Activated naive CD8-positive, alpha-beta T cell treated with anti-CD3 and anti-CD28 coated beads, Interleukin-2, amount 50 U/mL, for 24 hours (primary cell): ENCODE data around the gene TFDP1.
A peak's percentile ranks its signal among the peaks of the same experiment; 100 is the strongest.
"Not testable (repeated sequence)": the region's sequence is repeated elsewhere in the genome, so short reads cannot be mapped to it uniquely, and the experiment has no call there.

Experiments
- ATAC-seq: fragments of 150-1000 bp; cut with Tn5 transposase; one replicate; pipeline ENCODE4 v1.10.0; 2021
- DNase-seq: peaks from one replicate; pipeline ENCODE4 v3.0.0; 2021
- H3K27ac Mint-ChIP-seq: one replicate; pipeline ENCODE4 v1.8.0; 2021; ENCODE audit warnings: mild to moderate bottlenecking, mixed read lengths
- H3K27me3 Mint-ChIP-seq: one replicate; pipeline ENCODE4 v1.8.0; 2021; ENCODE audit warnings: mixed read lengths
- H3K36me3 Mint-ChIP-seq: one replicate; pipeline ENCODE4 v1.8.0; 2021; ENCODE audit warnings: low read depth, mixed read lengths
- H3K4me1 Mint-ChIP-seq: one replicate; pipeline ENCODE4 v1.8.0; 2021; ENCODE audit warnings: mixed read lengths
- H3K4me3 Mint-ChIP-seq: one replicate; pipeline ENCODE4 v1.8.0; 2021; ENCODE audit warnings: mild to moderate bottlenecking, moderate library complexity, mixed read lengths
- H3K9me3 Mint-ChIP-seq: one replicate; pipeline ENCODE4 v1.8.0; 2021; ENCODE audit warnings: mixed read lengths

TFDP1 gene

DNA sequence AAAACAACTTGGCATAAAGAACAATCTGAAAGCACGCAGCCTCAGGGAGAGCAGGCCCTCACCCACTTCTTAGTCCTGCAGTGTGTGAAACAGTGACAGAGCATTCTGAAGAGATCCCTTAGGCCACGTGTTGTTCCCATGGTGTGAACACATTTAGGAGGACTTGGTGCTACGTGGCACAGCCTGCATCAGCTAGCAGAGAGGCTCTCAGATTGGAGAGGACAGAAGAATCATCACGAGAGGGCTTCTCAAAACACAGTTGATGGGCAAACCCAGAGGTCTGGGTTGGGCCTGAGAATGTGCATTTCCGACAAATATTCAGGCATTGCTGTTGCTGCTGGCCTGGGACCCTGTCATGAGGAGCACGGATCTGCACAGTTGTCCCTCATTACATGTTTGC, 26.1 kb upstream of the TFDP1 start:
- H3K9me3 Mint-ChIP-seq, result no peaks in the 10 kb centered on the region
- peaks cover 2% of the 10 kb centered on the region for H3K4me1 Mint-ChIP-seq
- no peak overlapping the region for H3K4me3 Mint-ChIP-seq
- ATAC-seq, result no peak
- H3K36me3 Mint-ChIP-seq, result no peaks in the 10 kb centered on the region
- no peak overlapping the region for H3K27ac Mint-ChIP-seq
- no peaks in the 10 kb centered on the region for H3K27me3 Mint-ChIP-seq
- no peak for DNase-seq

DNA sequence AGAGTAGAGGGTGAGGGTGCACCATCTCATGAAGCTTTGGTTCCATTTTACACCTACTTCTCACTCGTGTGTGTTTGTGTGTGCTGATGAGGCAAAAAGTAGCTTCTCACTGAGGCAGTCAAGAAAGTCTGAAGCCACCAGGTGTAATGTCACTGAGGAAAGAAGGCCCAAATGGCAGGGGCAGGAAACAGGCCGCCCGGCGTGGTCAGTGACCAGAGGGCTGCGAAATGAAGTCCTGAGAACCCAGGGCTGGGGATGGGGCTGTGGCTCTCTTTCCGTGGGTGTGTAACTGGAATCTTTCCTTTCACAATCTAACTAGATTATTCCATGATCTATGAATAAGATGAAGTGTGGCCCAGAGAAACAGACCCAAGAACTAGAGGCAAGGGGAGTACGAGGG, 25.5 kb upstream of the TFDP1 start:
- ATAC-seq (no peak), DNase-seq (no peak)
- no peaks in the 10 kb centered on the region for H3K36me3 Mint-ChIP-seq
- H3K27ac Mint-ChIP-seq, result no peak overlapping the region
- H3K9me3 Mint-ChIP-seq, result no peaks in the 10 kb centered on the region
- peaks cover 2% of the 10 kb centered on the region for H3K4me1 Mint-ChIP-seq
- no peaks in the 10 kb centered on the region for H3K27me3 Mint-ChIP-seq
- no peak overlapping the region for H3K4me3 Mint-ChIP-seq

DNA sequence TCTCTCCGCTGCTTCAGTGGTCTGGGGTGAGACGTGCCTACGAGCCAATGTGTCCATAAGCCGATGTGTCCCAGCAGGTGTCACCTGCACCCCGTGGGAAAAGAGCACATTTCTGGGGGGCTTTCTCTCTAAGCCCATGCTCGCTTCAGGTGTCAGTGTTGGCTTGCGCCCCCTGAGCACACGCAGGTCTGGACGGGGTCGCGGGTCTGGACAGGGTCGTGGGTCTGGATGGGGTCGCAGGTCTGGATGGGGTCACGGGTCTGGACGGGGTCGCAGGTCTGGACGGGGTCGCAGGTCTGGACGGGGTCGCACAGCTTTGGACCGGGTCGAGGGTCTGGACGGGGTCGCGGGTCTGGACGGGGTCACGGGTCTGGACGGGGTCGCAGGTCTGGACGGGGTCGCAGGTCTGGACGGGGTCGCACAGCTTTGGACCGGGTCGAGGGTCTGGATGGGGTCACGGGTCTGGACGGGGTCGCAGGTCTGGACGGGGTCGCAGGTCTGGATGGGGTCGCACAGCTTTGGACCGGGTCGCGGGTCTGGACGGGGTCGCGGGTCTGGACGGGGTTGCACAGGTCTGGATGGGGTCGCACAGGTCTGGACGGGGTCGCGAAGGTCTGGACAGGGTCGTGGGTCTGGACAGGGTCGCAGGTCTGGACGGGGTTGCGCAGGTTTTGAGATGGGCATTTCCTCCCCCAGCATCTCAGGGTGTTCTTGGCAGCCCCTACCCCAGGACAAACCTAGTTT, 24.5 kb upstream of the TFDP1 start:
- Mint-ChIP-seq H3K27ac (no peak overlapping the region), H3K9me3 (no peaks in the 10 kb centered on the region), H3K27me3 (no peaks in the 10 kb centered on the region), H3K36me3 (no peaks in the 10 kb centered on the region), H3K4me1 (peaks cover 2% of the 10 kb centered on the region), H3K4me3 (no peak overlapping the region)
- ATAC-seq (no peak), DNase-seq (no peak)

DNA sequence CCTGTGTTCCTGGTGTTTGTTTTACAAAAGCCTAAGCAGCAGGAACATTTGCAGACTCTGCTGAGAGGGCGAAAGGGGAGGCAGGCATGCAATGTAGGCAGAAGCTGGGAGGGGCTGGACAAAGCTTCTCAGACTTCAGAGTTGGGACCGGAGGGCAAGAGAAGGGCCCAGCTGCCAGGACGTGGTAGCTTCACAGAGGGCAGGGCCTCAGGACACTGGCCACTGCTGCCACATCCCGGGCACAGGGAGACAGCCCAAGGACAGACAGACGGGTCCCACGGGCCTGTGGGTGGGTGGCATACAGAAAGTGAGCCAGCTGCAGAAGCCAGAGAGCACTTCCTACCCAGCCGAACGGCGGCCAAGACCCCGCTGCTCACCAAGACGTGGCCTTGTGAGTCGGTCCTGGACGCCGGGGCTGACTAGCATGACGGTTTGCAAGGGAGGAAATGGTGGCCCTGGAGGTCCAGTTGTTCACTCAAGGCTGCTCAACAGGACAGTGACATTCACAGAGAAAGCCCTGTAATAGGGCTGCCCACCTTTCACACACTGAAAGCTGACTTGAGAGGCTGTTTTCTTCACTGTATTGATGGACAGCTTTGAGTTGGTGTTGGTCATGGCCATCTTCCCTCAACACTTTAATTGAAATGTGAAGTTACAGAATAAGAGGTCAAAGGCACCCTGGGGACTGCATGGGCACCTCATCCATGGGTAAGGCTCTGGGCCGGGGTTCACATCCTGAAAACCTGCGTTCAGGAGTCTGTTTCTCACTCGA, 23.7 kb upstream of the TFDP1 start:
- no peaks in the 10 kb centered on the region for H3K9me3 Mint-ChIP-seq
- DNase-seq (no peak), ATAC-seq (no peak)
- peaks cover 2% of the 10 kb centered on the region for H3K4me1 Mint-ChIP-seq
- H3K27ac Mint-ChIP-seq, result no peak overlapping the region
- no peaks in the 10 kb centered on the region for H3K36me3 Mint-ChIP-seq
- H3K4me3 Mint-ChIP-seq, result no peak overlapping the region
- peaks cover 4% of the 10 kb centered on the region for H3K27me3 Mint-ChIP-seq

DNA sequence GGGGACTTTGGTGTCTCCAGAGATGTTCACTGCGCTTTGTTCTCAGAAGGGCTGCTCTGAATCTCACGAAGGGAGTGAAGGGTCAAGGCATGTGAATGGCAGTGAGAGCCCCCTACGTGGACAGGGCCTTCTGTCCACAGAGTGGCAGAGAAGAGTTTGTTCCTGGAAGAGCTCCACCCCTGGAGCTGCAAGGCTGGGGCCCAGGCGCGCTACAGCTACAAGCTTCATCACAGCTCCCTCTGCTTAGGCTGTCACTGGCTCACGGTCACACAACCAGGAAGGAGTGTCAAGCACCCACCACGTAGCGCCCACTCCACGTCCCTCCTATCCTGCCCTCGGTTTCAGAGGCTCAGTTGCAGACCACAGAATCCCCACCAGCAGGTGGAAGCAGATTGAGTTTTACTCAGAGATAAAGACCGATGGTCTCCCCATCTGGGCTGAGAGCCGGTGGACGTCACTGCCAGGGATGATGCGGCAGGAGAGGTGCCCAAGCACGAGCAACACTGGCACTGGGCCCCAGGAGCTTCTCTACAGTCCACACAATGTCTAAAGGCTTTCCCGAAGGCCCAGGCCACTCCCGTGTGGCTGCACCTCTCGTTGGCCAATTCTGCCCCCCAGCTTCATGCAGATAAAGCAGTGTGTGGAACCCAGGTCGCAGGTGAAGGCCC, 23.0 kb upstream of the TFDP1 start:
- DNase-seq (no peak), ATAC-seq (no peak)
- H3K4me3 Mint-ChIP-seq, result no peak overlapping the region
- no peak overlapping the region for H3K27ac Mint-ChIP-seq
- peaks cover 2% of the 10 kb centered on the region for H3K4me1 Mint-ChIP-seq
- peaks cover 5% of the 10 kb centered on the region for H3K27me3 Mint-ChIP-seq
- H3K9me3 Mint-ChIP-seq, result no peaks in the 10 kb centered on the region
- H3K36me3 Mint-ChIP-seq, result no peaks in the 10 kb centered on the region

DNA sequence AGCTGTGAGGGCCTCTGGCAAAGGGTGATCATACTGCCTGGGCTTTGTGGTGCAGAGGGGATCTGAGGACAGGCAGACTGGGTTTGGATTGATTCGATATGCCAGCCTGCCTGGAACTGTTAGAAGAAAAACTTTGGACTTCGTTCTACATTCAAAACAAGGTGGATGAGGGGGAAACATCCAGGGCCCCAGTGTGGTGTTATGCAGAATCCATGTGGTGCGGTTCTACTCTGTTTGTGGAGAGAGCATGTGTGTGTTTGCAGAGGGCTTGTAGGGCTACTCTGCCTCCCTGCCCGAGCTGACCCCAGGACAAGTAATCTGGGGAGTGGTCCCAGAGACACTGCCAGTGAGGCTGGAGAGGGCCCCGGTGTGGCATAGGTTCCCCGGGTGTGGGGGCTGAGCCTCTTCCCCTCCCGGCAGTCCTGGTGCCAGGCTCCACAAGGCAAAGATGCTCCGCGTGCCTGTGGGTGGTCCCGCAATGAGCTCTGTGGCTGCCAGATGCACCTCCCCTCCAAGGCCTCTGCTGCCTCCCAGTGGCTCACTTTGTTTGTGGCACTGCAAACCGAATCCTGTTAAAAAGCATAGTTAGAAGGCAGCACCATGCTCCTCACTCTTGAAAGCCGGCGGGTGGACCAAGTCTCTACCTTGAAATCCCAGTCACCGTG, 22.3 kb upstream of the TFDP1 start:
- Mint-ChIP-seq H3K27ac (no peak overlapping the region), H3K9me3 (no peaks in the 10 kb centered on the region), H3K4me3 (no peak overlapping the region), H3K4me1 (peaks cover 2% of the 10 kb centered on the region), H3K36me3 (no peaks in the 10 kb centered on the region), H3K27me3 (peaks cover 9% of the 10 kb centered on the region)
- DNase-seq (peak; percentile 61), ATAC-seq (peak; percentile 83)

DNA sequence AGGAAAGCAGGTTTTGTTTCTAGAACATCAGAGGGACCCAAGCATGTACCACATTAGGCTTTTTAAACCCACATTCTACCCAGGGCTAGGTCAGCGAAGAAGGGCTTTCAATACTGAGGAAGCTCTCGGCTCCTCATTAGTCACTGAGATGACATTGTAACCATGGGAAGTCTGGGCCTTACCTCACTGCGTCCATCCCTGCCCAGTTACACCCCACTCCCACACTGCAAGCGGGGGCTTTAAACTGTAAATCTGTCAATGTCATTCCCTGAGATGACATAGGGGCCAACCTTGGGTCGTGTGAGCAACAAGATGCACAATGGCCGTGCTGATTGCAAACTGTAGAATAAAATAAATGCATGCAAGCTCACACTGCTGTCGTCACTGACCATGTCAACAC, 21.7 kb upstream of the TFDP1 start:
- no peak overlapping the region for H3K27ac Mint-ChIP-seq
- no peak for ATAC-seq

DNA sequence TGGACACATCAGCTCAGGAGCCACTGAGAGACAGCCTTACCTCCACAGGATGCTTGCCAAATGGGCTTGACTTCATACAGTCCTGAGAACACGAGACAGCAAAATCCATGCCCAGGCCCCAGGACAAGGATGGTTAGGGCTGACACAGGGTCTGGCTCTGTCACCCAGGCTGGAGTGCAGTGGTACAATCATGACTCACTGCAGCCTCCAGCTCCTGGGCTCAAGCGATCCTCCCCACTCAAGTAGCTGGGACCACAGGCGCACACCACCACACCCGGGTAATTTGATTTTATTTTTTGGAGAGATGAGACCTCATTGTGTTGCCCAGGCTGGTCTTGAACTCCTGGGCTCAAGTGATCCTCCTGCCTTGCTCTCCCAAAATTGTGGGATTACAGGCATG, 21.0 kb upstream of the TFDP1 start:
- DNase-seq, H3K4me3 Mint-ChIP-seq, H3K9me3 Mint-ChIP-seq, H3K4me1 Mint-ChIP-seq, H3K27me3 Mint-ChIP-seq, H3K36me3 Mint-ChIP-seq, ATAC-seq, H3K27ac Mint-ChIP-seq: not testable (repeated sequence)

More for the DNA sequence above, 21.7 kb upstream of the TFDP1 start:
- Mint-ChIP-seq H3K27me3 (peaks cover 9% of the 10 kb centered on the region), H3K36me3 (no peaks in the 10 kb centered on the region), H3K4me1 (peaks cover 2% of the 10 kb centered on the region), H3K9me3 (no peaks in the 10 kb centered on the region), H3K4me3 (no peak overlapping the region)
- no peak for DNase-seq

DNA sequence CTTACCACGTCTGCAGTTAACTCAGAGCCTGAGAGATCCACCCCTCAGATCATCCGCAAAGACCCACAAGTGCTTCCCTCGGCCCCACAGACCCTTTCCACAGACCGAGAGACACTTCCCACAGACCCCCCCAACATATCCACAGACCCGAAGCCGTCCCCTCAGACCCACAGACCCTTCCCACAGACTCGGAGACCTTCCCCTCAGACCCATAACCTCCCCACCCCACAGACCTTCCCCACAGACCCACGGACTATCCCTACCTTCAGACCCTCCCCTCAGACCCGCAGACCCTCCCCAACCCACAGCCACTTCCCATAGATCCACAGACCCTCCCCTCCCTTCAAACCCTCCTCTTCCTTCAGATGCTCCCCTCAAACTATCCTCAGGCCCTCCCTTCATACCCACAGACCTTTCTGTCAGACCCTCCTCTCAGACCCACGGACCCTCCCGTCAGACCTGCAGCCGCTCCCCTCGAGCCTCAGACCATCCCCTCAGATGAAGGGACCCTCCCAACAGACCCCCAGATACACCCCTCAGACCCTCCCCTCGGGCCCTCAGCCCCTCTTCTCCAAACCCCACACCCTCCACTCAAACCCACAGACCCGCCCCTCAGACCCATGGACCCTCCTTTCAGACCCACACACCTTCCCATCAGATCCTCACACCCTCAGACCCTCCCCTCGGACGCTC, 20.1 kb upstream of the TFDP1 start:
- no peak for ATAC-seq
- no peaks in the 10 kb centered on the region for H3K36me3 Mint-ChIP-seq
- H3K4me3 Mint-ChIP-seq, result no peak overlapping the region
- no peak overlapping the region for H3K27ac Mint-ChIP-seq
- DNase-seq, result no peak
- peaks cover 9% of the 10 kb centered on the region for H3K27me3 Mint-ChIP-seq
- peaks cover 2% of the 10 kb centered on the region for H3K4me1 Mint-ChIP-seq
- H3K9me3 Mint-ChIP-seq, result no peaks in the 10 kb centered on the region

DNA sequence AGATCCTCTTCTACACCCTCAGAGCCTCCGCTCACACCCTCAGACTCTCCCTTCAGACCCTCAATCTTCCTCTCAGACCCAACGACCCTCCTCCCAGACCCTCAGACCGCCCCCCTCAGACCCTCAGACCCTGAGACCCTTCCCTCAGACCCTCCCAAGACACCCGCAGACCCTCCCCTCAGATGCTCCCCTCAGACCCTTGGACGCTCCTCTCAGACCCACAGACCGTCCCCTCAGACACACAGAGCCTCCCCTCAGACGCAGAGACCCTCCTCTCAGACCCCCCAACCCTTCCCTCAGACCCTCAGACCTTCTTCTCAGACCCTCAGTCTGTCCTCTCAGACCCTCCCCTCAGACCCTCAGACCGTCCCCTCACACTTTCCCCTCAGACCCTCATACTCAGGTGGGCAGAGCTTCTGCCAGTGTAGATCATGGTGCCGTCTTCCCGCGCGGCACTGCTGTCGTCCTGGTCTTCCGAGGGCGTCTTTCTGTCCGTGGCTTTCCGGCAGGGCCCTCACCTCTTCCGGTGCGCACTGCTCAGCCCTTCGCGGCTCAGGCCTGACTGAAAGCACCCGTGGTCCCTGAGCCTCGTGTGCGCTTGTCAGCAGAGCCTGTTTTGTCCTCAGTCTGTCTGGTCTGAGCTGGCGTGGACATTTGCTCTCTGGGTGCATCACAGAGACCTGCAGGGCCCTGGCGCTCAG, 18.9 kb upstream of the TFDP1 start:
- Mint-ChIP-seq H3K4me3 (no peak overlapping the region), H3K27ac (no peak overlapping the region), H3K9me3 (no peaks in the 10 kb centered on the region), H3K4me1 (peaks cover 2% of the 10 kb centered on the region), H3K27me3 (peaks cover 11% of the 10 kb centered on the region), H3K36me3 (no peaks in the 10 kb centered on the region)
- DNase-seq, result no peak
- ATAC-seq, result no peak

DNA sequence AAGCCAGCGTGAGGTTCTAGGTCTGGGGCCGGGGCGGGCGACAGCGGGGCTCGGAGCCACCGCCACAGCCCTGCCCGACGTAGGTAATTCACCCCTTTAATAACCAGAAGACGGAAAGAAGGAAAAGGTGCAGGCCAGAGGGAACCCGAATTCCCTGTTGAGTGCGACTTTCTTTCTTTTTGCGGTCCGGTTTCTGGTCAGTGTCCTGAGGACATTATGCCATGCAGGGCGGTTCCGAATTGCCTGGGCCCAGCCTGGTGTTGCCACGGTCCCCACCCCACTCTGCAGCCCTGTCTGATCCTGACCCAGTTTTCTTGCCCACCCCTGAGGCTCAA, 18.4 kb upstream of the TFDP1 start:
- ATAC-seq (no peak), DNase-seq (no peak)
- Mint-ChIP-seq H3K36me3 (no peaks in the 10 kb centered on the region), H3K9me3 (no peaks in the 10 kb centered on the region), H3K4me1 (peaks cover 2% of the 10 kb centered on the region), H3K27ac (no peak overlapping the region), H3K27me3 (peaks cover 11% of the 10 kb centered on the region), H3K4me3 (no peak overlapping the region)

DNA sequence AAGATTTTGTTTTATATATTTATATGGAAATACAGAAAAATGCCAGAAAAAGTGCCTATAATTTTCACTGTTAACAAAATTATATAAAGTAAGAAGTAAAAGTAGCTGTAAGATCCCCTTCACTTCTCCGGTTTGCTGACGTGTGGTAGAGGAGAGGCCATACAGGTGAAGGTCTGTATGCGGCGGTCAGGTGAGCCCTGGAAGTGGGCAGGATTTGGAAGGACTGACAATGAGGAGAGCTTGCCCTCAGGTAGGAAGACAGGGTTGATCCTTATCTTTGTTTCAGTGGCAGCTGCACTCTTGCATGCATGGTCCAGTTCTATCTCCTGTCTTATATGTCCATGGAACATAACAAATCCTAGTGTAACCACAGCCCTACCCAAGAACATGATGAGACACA, 16.9 kb upstream of the TFDP1 start:
- no peak for DNase-seq
- ATAC-seq, result no peak
- Mint-ChIP-seq H3K27me3 (peaks cover 15% of the 10 kb centered on the region), H3K36me3 (no peaks in the 10 kb centered on the region), H3K9me3 (no peaks in the 10 kb centered on the region), H3K4me1 (no peaks in the 10 kb centered on the region), H3K4me3 (no peak overlapping the region), H3K27ac (no peak overlapping the region)

DNA sequence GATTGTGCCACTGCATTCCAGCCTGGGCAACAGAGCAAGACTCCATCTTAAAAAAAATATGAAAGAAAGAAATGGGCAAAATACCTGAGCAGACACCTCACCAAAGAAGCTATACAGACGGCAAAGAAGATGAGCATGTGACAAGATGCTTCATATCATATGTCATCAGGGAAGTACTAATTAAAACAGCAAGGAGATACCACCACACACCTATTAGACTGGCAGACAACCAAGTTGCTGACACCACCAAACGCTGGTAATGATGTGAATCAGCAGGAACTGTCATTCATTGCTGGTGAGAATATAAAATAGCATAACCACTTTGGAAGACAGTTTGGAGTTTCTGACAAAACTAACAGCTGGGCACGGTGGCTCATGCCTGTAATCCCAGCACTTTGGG, 11.5 kb upstream of the TFDP1 start:
- Mint-ChIP-seq H3K27ac (no peak overlapping the region), H3K27me3 (peaks cover 10% of the 10 kb centered on the region), H3K4me3 (no peak overlapping the region), H3K4me1 (no peaks in the 10 kb centered on the region), H3K9me3 (peaks cover 18% of the 10 kb centered on the region), H3K36me3 (no peaks in the 10 kb centered on the region)
- ATAC-seq (no peak), DNase-seq (no peak)

DNA sequence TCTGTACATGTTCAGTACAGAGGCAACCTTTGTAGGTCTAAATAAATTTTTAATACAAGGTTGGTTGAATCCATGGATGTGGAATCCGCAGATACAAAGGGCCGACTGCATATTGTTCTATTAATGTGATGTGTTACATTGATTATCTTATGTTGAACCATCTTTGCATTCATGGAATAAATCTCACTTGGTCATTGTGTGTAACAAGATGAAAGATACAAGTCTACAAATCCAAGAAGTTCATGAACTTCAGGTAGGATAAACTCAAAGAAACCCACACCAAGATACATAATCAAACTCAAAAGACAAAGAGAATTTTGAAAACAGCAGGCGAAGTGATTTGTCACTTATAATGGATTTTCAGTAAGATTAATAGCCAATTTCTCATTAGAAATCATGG, 8.0 kb upstream of the TFDP1 start:
- no peak overlapping the region for H3K4me3 Mint-ChIP-seq
- ATAC-seq (no peak), DNase-seq (no peak)
- H3K4me1 Mint-ChIP-seq, result no peaks in the 10 kb centered on the region
- no peaks in the 10 kb centered on the region for H3K36me3 Mint-ChIP-seq
- H3K27me3 Mint-ChIP-seq, result peaks cover 7% of the 10 kb centered on the region
- no peak overlapping the region for H3K27ac Mint-ChIP-seq
- H3K9me3 Mint-ChIP-seq, result peaks cover 18% of the 10 kb centered on the region
